GM21390 (cell line): ENCODE results near the gene CDK10.

Source experiments
- ATAC-seq: cut with Tn5 transposase; IDR thresholded peaks from one replicate; pipeline ENCODE4 v1.9.1; 2021; ENCODE audit not compliant: unreplicated experiment

CDK10 gene

DNA sequence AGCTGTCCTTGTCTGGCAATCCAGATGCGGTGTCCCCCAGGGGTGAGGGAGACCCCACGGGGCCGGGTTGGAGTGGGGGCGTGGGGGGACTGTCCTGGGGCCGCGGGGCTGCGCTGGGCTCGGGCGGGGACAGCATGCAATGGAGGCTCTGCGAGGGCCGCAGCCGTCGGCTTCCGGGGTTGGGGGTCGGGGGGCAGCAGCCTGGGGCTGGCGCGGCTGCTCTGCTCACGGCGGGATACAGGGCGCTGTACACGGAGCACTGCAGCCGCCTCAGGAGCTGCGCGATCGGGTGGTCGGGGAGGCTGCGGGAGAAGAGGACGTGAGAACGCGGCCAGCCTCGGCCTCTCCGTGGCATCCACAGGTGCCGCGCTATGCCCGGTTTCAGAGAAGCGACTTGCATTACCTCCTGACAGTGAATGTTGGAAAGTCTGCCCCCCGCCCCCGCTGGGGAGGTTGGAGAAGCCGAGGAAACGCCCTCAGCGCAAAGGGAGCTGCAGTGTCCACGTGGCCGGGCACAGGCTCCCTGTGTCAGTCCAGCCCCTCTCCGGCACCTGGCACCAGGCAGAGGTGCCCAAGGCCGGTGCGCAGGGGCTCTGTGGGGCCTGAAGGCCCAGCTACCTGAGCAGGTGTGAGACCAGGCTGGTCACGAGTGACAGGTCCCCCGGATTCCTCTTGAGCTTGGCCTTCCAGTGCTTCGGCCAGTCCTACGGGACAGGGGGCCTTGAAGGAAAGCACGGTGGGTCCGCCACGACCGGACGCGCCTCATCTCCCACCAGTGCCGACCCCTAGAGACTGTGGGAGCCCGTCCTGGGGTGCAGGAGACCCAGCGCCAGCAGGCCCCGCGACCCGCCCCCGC, 24.4 kb downstream of the CDK10 start:
- ATAC-seq, result no peak

DNA sequence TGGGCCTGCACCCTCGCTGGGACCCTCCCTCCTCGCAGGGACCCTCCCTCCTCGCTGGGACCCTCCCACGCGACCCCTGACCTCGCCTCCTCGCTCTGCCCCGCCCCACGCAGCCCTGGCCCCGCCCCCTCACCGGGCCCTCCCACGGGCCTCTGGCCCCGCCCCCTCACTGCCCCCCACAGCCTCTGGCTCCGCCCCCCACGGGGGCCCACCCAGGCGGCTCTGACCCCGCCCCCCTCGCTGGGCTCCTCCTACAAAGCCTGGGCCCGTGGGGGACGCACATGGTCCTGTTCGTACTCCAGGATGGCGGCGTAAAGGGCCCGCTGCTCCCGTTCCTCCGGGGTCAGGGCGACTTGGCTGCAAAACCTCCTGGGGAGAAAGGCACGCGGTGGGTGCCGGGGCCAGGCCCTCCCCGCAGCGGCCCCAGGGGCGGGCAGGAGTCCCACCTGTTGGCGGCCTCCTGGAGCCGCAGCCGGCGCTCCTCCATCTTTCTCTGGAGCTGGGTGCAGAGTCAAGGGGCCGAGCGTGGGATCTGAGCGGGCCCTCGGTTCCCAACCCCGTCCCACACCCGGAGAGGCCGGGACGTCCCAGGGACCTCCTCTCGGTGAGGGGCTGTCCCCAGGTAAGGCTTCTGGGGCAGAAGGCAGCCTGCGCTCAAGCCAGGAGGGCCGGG, 25.2 kb downstream of the CDK10 start:
- peak; percentile 57 for ATAC-seq

DNA sequence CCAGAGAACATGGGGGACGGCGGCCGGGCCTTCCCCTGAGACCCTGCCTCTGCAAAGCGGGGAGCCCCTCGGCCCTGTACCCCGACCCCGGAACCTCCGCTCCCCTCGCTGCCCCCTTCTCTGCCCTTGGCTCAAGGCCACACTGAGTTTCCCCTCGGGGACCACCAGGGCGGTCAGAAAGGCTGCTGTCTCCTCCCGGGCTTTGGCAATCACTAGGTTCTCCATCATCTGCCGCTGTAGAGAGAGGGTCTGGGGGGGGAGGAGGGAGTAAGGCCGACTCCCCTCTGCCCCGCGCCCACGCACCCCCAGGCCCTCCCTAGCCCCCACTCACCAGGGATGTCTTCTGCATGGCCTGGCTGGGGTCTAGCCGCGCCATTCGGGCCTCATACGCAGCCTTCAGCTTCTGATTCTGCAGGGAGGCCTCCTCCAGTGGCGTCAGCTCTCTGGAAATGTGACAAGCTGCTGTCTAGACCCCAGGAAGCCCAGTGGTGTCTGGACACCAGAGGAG, 25.8 kb downstream of the CDK10 start:
- ATAC-seq, result no peak

DNA sequence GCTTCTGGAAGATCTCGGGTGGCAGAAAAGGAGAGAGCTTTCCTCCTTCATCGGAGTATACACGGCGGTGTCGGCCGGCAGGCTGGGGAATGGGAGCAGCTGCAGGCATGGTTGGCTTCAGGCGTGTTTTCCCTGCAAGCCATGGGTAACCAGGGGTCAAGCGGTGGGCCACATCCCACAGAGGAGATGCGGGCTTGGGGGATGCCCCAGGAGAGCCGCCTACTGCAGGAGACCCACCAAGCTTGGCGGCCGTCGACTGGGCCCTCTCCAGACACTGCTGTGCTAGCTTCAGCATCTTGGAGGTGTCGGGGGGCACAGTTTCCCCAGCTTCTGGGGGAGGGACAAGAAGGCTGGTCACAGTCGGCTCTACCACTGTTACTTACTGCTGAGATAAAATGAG, 30.0 kb downstream of the CDK10 start:
- no peak for ATAC-seq

DNA sequence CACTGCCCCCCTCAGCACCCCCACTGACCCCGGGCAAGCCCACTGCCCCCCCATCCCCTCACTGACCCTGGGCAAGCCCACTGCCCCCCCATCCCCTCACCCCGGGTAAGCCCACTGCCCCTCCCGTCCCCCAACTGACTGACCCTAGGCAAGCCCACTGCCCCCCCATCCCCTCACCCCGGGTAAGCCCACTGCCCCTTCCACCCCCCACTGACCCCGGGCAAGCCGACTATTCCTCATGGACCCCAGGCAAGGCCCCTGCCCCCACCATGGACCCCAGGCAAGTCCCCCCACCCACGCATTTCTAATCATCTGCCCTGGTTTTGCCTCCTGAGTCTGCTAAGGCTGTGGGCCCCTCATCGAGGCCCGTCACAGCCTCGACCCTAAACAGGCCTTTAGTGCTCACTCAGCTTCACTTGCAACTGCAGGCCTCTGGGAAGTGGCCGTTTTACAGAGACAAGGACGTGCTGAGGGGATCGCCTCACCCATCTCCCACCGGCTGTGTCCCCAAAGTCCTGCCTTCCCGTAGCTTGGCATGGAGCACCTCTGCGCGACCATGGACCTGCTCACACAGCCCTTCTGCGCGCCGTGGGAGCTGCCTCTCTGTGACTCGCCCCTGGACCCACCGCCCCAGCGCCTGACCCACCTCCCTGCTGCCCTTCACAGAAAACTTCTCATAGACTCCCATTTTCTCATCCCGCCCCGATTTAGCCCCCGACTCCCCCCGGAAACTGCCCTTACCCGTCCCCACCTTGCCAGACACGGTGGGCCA, 30.6 kb downstream of the CDK10 start:
- no peak for ATAC-seq

DNA sequence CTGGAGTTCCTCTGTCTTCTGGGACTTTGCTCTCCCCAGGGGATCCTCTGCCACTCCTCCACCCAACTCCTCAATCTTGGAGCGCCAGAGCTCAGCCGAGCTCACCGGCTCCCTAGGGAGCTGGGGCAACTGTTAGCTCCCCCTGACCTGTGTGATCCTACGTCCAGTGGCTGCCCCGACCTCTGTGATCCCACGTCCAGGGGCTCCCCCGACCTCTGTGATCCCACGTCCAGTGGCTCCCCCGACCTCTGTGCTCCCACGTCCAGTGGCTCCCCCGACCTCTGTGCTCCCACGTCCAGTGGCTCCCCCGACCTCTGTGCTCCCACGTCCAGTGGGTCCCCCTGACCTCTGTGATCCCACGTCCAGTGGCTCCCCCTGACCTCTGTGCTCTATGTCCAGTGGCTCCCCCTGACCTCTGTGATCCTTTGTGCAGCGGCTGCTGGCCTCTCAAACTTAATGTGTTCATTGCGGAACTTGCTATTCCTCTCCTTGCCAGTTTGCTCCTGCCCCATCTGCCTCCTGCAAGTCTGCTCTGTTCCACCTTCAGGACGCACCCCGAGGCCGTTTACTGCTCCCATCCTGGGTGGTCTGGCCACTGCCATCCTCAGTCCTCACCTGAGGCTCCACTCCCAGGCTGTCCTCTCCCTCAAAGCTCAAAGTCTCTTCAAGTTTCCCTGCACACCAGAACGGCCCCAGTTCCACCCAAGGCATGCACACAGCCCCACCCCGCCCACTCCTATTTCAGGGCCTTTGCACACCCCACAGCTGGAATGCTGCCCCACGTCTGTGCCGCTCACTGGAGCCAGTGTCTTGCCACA, 31.4 kb downstream of the CDK10 start:
- ATAC-seq, result no peak

DNA sequence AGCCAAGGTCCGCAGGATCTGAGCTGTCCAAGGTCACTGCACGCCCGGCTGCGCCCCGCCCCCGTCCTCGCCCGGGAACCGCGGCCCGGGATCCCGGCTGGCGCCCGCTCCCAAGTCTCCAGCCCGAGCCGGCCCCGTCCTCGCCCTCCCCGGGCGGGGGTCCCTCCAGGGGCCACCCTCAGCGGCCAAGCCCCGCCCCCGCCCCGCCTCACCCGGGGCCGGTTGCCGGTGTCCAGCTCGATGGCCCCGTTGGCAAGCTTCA, 34.0 kb downstream of the CDK10 start:
- peak; percentile 23 for ATAC-seq

DNA sequence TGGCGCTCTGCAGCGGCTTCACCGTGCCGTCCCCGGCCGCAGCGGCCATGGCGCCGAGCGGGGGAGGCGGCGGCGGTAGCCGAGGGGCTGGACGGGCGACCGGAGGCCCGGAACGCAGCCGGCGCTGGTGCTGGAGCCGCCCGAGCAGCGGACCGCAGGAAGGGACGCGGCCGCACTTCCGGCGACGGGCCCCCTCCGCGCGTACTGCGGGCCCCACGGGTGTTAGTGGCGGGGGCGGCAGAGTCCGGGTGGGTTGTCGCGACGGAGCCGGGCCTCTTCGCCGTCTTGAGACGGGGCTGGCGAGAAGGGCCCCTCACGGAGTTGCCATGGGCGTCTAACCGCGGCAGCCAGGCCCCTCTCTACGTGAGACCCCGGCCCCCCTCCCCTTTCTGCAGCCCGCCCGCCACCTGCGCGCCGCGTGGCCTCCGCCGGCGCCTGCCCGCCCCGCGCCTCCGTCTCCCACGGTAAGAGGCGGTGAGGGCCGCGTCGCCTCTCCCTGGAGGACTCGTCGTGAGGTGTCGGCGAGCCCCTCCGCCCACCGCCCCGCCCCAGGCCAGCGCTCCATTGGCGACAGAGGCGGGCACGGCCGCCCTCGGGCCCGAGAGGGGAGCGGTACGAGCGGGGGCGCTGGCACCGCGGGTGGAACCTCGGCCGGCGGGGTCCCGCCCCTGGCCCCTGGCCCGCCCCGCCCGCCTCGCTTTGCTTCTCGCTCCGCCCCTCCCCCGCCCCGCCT, 34.5 kb downstream of the CDK10 start, which contains the start of the genes VPS9D1 and ZNF276:
Gene VPS9D1, minus strand, starts transcription at position 86 of the 733 bp plus-strand sequence. Its CDS starts 37 bp downstream, at position 49.
Gene ZNF276, plus strand, starts transcription at position 725 of the 733 bp plus-strand sequence. CDS start 104 bp downstream, outside the sequence.
- peak; percentile 45 for ATAC-seq

DNA sequence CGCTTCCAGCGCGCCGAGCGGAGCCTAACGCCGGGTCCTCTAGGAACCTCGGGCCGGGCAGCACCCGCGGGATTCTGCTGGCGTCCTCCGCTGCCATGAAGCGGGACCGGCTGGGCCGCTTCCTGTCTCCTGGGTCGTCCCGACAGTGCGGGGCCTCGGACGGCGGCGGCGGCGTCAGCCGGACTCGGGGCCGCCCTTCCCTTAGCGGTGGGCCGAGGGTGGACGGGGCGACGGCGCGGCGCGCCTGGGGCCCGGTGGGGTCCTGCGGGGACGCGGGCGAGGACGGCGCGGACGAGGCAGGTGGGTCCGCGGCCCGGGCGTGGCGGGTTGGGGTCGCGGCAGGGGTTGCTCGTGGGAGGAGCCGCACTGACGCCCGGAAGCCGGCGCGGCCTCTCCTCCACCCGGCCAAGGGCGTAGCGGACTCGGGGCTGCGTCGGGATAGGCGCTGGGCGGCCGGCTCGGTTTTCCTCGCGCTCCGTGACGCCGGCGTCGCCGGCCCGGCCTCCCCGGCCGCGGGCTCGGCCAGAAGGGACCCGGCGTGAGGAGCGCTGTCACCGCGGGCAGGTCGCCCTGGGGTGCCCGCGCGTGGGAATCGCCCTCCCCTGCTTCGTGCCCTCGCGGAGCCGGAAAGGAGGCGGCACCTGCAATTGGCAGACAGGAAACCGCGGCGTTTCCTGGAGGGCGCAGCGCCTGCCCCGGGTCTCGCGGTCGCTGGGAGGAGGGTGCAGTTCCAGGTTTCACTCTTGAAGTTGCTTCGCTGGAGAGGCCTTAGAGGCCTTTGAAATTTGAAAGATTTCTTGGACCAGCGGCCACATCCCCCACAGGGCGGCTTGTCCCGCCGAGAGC, 35.3 kb downstream of the CDK10 start:
- ATAC-seq, result peak; percentile 35

DNA sequence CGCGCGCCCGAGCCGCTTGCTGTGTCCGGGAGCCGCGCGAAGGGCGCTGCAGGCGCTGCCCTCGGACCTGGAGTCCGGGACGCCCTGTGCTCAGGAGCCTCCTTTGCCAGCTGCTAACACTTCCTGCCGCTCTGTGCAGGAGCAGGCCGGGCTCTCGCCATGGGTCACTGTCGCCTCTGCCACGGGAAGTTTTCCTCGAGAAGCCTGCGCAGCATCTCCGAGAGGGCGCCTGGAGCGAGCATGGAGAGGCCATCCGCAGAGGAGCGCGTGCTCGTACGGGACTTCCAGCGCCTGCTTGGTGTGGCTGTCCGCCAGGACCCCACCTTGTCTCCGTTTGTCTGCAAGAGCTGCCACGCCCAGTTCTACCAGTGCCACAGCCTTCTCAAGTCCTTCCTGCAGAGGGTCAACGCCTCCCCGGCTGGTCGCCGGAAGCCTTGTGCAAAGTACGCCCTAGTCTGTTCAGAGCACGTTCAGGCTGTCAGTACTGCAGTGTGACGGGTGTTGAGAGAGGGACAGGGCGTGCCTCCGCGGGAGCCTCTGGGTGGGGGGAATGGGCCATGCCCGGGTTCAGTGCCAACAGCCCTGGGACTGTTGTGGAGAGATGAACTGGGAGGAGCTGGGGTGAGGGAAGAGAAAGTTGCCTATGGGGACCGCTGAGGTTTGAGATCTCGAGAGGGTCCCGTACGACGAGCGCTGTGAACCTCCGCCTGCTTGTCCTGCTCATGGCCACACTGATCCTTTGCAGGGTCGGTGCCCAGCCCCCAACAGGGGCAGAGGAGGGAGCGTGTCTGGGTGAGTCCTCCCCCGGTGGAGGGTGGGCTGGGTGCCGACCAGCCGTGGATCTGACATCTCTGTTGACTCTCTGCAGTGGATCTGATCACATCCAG, 36.1 kb downstream of the CDK10 start:
- ATAC-seq, result peak; percentile 8

DNA sequence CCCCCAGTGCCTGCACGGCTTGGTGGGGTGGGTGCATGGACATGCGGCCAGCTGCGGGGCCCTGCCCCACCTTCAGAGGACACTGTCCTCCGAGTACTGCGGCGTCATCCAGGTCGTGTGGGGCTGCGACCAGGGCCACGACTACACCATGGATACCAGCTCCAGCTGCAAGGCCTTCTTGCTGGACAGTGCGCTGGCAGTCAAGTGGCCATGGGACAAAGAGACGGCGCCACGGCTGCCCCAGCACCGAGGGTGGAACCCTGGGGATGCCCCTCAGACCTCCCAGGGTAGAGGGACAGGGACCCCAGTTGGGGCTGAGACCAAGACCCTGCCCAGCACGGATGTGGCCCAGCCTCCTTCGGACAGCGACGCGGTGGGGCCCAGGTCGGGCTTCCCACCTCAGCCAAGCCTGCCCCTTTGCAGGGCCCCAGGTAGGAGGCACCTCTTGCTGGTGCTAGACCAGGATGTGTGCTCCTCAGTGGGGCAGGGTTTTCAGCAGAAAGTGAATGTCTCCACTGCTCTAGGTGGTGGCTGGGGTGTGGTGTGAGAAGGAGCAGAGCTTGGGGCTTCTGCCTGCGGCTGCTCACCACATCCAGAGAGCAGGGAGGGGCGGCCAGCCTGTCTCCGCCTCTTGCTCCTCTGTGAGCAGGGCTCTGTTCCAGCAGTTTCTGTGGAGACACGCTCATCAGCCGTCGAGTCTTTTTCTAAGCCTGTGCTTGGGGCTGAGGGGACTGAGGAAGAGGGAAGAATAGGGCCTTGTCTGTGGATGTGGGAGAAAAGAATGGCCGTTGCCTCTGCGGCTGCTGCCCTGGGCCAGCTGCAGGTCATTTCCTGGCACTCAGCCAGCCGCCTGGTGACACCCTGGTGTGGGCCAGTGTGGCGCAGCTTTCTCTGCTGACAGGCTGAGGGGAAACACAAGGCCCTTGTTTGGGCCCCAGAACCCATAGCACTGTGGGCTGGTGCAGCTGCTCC, 37.1 kb downstream of the CDK10 start:
- ATAC-seq, result no peak

DNA sequence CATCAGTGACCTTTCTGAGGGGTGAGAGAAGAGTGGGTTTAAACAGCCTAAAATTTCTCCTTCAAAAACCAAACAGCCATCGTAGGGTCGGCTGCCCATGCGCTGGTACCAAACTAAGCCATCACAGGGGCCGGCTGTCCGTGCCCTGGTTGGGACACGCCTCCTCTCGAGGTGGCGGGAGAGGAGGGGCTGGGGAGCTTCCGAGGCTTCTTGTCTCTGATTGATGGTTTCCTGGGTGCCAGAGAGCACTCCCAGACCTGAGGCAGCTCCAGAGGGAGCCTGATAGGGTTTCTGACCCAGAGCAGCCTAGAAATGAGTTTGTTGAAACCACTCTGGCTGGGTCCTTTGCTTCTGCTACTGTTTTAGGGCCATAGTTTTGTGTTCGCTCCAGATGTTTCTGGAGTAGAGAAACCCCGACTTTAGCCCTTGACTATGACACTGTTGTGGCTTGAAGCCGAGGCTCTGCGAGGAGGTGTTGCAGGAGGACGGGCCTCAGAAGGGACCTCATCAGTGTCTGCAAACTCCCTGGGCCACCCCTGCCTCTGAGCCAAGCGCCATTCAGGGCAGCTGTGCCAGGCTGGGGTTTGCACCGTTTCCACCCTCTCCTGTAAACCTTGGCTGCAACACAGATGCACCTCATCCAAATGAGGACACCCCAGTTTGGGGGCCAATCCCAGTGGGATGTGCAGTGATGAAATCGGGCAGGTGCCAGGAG, 41.1 kb downstream of the CDK10 start:
- ATAC-seq, result no peak

DNA sequence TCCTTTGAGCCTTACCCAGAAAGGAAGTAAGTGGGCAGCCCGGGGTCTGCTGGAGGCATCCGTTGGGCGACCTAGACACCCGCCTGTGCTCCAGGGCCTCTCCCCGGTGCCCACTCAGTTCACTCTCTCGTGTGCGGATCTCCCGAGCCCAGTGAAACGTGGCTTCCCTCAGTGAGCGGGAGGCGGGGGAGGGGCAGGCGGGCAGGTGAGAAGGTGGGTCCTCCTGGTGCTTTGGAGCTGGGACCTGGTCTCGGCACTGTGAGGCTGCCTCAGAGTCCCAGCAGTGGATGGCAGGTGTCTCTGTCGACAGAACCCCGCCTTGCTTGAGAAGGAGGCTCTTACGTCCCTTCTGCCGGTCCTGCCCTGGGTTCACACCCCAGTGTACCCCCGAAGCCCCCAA, 42.8 kb downstream of the CDK10 start:
- no peak for ATAC-seq

DNA sequence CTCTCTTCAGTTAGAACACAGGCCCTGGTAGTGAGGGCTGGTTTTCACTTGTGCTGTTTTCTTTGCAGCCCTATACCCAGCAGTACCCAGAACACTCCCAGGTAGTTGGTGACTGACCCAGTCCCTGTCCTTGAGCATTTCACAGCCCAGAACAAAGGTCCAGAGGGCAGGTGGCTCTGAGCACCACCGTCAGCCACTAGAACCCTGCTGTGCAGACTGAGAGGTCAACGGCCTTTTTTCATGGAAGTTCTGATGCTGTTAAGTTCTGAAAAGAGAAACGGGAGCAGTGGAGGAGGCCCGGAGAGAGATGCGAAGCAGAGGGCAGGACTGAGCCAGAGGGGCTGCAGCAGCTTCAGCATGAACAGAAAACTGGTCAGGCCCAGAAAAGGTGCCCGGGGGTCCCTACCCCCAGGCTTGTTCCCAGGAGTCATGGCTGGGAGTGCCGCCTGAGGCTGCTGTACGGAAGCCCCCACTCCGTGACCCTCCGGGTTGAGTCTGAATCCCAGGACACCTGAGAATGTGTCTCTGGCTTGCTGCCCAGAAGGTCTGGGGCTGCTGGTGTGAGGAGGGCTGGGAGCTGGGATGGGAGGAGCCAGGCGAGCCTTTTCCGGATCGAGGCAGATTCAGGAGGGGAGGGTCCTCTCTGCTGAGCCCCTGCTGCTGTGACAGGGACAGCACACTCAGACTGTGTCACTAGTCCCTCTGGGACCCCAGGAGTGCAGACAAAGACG, 43.5 kb downstream of the CDK10 start:
- no peak for ATAC-seq

DNA sequence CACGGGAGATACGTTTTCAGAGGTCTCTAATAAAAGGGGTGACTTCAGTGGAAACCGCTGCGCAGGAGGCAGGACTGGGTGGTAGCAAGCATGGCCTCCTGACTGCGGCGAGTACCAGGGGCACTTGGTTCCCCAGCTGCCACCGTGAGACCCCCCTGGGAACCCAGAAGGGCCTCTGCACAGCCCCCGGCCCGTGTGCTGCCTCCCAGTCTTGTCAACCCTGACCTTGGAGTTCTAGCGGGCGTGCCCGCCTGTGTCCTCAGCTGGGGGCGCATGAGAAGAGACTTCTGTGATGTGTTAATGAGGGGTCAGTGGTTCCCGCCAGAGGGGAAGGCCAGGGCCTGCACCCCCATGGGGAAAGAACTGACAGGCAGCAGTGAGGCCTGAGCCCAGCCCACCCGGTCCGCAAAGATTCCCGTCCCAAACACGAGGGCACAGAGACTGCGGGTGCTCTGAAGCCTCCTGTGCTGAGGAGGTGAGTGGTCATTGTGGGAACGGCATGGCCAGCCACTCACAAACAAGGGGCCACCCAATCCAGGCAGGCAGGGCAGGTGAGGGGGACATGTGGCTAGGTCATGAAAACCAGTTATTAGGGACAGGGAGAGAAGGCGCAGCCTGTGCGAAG, 44.2 kb downstream of the CDK10 start:
- ATAC-seq, result no peak
